ENCODE data around the gene RPL7A.

DNA sequence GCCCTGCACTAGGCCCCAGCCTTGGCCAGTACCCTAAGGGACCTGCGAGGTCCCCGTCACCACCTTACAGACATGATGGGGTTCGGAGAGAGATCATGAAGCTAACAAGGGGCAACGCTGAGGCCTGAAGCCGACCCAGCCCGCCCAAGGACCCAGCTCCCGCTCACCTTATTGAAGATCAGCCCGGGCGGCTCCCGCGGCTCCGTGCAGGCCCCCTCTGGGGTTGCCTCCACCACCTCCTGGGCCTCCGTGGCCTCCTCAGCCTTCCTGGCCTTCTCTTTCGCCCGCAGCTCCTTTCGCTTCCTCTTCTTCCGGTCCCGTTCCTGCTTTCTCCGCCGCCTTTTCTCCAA, 15.7 kb upstream of the RPL7A start:
- TF ChIP-seq, protein P1, sequence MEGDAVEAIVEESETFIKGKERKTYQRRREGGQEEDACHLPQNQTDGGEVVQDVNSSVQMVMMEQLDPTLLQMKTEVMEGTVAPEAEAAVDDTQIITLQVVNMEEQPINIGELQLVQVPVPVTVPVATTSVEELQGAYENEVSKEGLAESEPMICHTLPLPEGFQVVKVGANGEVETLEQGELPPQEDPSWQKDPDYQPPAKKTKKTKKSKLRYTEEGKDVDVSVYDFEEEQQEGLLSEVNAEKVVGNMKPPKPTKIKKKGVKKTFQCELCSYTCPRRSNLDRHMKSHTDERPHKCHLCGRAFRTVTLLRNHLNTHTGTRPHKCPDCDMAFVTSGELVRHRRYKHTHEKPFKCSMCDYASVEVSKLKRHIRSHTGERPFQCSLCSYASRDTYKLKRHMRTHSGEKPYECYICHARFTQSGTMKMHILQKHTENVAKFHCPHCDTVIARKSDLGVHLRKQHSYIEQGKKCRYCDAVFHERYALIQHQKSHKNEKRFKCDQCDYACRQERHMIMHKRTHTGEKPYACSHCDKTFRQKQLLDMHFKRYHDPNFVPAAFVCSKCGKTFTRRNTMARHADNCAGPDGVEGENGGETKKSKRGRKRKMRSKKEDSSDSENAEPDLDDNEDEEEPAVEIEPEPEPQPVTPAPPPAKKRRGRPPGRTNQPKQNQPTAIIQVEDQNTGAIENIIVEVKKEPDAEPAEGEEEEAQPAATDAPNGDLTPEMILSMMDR (conservative IDR thresholded peaks at IDR 0.05; ENCODE audit: low read length): no peak
- TF ChIP-seq EZH2phosphoT487 (IDR thresholded peaks at IDR 0.05; ENCODE audit: borderline replicate concordance): no peak
